Right forelimb (tissue), 1 donor: Measurements from ENCODE around the gene FN1.
A peak's percentile ranks its signal among the peaks of the same experiment; 100 is the strongest.

Experiments used
- DNase-seq: peaks from one replicate; pipeline ENCODE4 v3.0.0-alpha.2; 2018

Gene FN1

DNA sequence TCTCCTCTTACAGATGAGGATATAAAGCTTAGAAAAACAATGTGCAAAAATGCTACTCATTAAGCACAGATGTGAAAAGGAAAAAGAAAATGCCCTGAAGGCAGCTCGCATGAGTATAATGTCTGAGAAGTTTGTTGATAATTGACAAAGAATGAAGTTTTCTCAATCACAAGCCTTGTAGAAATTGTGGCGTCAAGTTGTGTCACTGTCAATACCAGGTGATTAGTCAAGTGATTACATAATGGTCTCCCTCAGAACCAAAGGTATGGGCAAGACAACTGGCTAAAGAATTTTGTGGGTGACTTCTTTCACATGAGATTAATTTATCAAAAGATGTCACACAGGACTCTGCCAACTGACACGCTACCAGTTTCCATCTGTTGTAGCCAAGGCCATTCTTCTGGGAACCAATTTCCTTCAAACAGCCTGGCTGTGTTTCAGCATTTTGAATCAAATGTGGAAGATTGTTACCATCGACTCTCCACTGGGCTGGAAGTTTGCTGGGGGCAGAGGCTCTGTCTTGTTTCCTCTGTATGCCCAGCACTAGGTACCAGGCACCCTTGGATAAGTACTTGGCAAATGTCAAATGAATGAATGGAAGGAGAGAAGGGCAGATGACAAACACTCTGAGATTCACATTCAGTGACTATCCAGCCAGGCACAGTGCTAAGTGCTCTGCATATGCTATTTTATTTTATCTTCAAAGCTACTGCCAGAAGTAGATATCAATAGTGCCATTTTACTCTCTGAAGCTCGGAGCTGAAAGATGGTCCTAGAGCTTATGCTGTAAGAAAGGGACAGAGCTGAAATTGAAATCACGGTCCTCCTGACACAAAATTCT is 5.9 kb upstream of the FN1 start:
- no peak for DNase-seq

- no peak for DNase-seq
These were observed 4.2 kb upstream of the FN1 start for GRCh38 chr2:215439980-215440512.

GRCh38 chr2:215439404-215439803 is 3.5 kb upstream of the FN1 start:
- DNase-seq, result no peak

DNA sequence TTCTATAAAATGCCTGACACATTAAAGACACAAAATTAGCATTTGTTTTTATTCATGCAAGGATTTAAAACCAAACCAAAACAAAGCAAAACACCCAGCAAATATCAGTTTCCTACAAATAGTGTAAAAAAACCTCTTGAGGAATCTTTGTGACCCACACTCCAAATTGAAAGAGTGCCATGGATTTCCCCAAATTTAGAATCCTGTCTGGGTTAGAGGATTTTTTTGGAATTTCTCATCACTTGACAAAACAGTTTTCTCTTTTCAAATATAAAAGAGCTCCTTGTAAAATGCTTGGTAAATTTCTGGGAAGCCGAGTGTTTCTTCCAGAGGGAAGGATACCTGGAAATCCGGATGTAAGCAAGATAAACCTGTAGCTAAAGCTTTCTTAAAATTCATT is 1.7 kb upstream of the FN1 start:
- no peak for DNase-seq

GRCh38 chr2:215436705-215437565 is 1.1 kb upstream of the FN1 start:
- DNase-seq, result no peak

- peak; percentile 77 for DNase-seq
These were observed 493 bp downstream of the FN1 start for GRCh38 chr2:215435280-215435869.

GRCh38 chr2:215434447-215435279 is 1.2 kb downstream of the FN1 start:
- no peak for DNase-seq

DNA sequence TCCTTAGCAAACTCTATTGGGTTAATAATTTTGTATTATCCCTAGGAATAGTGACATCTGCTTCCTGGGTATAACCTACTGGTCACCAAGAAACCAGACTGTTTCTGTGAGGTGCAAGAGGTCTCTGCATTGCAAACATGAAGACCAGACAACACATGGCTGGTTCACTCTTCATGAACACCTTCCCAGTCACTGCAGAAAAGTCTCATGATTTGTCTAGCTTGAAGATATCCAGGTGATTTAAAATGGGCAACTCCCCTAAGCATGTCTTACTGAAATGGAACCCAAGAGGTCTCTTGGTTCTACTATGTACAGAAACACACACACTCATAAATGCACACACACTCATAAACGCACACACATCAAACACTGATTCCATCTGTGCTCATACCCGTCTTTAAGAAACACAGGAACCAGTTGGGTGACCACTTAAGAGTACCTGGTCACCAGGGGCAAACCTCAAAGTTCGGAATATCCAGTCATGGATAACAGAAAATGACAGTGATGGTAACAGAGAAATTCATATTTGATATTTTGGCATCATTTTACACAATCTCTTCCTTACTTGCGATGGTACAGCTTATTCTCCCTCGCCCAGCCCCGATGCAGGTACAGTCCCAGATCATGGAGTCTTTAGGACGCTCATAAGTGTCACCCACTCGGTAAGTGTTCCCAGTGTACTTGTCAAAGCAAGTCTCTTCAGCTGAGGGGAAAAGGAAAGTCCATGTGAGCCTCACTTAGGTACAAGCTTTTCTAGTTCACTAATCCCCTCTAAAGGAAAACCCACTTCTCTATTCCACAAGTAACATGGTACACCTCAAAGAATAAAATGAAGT is 2.9 kb downstream of the FN1 start:
- no peak for DNase-seq

- no peak for DNase-seq
These were observed 3.8 kb downstream of the FN1 start for GRCh38 chr2:215431778-215432758.

DNA sequence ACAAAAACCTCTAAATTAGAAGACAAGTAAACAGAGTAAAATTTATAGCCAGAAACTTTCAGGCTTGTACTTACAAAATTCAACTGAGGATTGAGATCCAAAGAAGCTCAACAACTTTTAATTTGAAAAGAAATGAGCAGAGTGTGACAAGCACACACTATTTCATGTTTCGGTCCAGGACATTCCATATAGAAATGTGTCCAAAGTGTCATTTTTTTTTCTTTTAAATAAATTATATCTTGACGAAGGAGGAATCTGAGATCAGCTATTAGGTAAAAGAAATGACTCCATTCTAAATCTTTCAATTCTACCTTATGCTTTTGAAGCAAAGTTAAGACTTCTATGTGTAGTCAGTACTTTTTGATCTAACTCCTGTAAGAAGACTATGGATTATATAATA is 4.6 kb downstream of the FN1 start:
- no peak for DNase-seq

GRCh38 chr2:215430528-215431187 is 5.2 kb downstream of the FN1 start:
- DNase-seq, result no peak

DNA sequence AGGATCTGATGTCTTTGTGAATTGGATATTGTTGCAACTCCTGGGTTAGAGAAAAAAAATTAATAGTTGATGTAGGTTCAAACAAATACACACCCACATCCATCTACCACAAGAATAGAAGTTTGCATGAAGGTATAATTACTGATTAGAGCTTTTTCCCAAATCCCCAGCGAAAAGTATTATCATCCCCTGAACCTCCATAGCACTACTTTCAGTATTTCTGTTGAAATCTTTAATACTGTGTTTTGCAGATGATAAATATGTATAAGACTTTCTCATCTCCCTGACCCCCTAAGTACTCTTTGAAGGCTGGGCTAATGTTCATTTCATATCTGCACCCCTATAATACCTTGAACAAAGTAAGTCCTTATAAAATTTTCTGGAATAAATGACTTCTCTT is 6.4 kb downstream of the FN1 start:
- no peak for DNase-seq

DNA sequence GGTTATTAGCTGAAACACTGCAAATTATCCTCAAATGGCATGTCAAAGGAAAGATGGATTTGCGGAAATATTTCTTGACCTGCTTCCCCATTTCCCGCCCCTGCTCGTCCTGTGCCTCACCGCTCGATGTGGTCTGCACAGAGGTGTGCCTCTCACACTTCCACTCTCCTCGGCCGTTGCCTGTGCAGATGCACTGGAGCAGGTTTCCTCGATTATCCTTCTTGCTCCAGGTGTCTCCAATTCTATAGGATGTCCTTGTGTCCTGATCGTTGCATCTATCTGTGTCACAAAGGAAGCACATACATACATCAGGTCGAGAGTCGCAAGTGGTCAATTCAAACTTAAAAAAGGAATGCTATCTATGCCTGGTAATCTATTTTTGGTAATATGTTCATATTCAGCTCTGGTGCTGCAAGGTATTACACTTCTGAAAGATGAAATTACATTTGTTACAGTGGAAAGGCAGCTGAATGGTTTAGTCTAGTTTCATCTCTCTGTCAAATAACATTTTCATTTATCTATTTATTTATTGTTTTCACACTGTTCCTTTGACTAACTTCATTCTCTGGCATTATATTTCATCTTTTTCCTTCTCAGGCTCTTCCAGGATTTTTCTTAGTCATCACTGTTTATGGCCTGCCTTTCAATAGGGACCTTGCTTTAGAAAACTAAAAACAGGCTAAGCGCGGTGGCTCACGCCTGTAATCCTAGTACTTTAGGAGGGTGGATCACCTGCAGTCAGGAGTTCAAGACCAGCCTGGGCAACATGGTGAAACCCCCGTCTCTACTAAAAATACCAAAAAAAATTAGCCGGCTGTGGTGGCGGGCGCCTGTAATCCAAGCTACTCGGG is 7.6 kb downstream of the FN1 start:
- DNase-seq, result no peak

DNA sequence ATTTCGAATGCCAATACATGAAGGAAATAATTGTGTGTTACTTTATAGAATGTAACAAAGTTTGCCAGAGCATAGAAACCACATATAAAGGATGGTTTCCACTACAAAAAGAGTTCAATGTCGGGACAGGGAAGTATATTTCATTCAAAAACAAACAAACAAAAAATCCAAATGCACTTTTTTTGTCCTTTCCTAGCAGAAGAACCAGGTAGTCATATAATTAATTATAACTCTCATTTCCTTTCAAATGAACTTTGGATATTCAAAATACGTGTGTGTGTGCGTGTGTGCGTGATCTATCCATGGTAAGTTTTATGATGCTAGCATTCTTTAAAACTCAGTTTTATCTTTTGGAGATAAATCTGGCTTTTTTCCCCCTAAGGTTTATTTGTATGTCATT is 8.3 kb downstream of the FN1 start:
- no peak for DNase-seq

GRCh38 chr2:215425021-215425782 is 10.7 kb downstream of the FN1 start:
- no peak for DNase-seq

DNA sequence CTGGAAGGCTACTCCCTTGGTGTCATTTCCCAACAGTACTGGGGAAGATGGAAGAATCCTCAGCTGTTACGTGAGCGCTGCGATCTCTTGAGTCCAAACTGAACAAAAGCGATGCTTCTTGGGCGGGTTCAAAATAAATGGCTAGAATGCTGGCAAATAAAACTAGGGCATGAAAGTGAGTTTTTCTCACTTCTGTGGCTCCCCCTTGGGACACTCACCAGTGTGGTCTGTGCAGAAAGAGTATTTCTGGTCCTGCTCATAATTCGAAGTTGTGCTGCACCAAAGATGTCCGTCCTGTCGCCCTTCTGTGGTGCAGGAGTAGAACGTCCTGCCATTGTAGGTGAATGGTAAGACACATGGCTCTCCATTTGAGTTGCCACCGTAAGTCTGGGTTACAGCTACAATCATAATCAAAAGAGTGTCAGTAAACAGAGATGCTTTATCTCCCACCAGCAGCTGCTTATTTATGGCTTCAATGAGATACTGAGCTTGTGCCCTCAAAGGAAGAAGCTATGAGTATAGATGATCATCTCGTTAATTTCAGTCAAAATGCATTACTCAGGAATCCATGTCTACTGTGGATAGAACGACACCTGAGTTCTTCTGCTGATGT is 11.8 kb downstream of the FN1 start:
- DNase-seq, result no peak

DNA sequence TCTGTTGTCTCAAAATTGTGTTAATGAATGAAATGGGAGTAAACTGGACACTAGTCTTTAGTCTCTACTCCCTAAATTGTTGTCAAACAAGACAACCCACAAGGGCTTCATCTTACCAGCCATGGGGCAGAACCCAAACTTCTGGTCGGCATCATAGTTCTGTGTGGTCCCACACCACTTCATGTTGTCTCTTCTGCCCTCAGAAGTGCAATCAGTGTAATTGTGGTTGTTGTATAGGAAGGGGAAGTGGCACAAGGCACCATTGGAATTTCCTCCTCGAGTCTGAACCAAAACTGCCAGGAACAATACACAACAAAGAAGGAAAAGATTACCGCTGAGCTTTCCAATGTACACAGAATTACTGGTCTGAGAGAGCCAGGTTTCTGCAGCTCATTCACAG is 12.6 kb downstream of the FN1 start:
- DNase-seq, result no peak
